H9 (cell line): Measurements from ENCODE around the gene SAXO1. TPM values are rescaled to one million over a fixed set of nuclear protein-coding genes. Genes with fewer than 3 reads are reported as not detected.

Experiments
- DNase-seq: peaks from one replicate; pipeline ENCODE4 v3.0.0-alpha.2; 2017
- H2AFZ ChIP-seq: one replicate; pipeline ENCODE4 v1.6.1; 2013; ENCODE audit warnings: mild to moderate bottlenecking, low read length, control low read depth, moderate library complexity
- H2AK5ac ChIP-seq: 2 replicates; pipeline ENCODE4 v1.6.1; 2013; ENCODE audit warnings: low read length, control low read depth, mixed read lengths; ENCODE audit not compliant: insufficient read length
- H2BK120ac ChIP-seq: one replicate; pipeline ENCODE4 v1.6.1; 2013; ENCODE audit warnings: low read depth, mild to moderate bottlenecking, low read length, control low read depth, inconsistent platforms; ENCODE audit not compliant: poor library complexity, severe bottlenecking
- H2BK12ac ChIP-seq: 2 replicates; pipeline ENCODE4 v1.6.1; 2013; ENCODE audit warnings: low read length, control low read depth, mixed read lengths, low read depth; ENCODE audit not compliant: insufficient read length
- H2BK15ac ChIP-seq: 2 replicates; pipeline ENCODE4 v1.6.1; 2013; ENCODE audit warnings: low read depth, low read length, control low read depth
- H2BK20ac ChIP-seq: one replicate; pipeline ENCODE4 v1.6.1; 2013; ENCODE audit warnings: low read depth, mild to moderate bottlenecking, low read length, control low read depth, inconsistent platforms; ENCODE audit not compliant: poor library complexity, severe bottlenecking
- H2BK5ac ChIP-seq: 2 replicates; pipeline ENCODE4 v1.6.1; 2013; ENCODE audit warnings: low read length, control low read depth, mixed read lengths; ENCODE audit not compliant: insufficient read length
- H3K14ac ChIP-seq: 2 replicates; pipeline ENCODE4 v1.6.1; 2013; ENCODE audit warnings: low read length, control low read depth; ENCODE audit not compliant: insufficient read depth
- H3K18ac ChIP-seq: 2 replicates; pipeline ENCODE4 v1.6.1; 2013; ENCODE audit warnings: low read depth, mild to moderate bottlenecking, mixed read lengths, low read length, control low read depth; ENCODE audit not compliant: insufficient read length
- H3K23ac ChIP-seq: 2 replicates; pipeline ENCODE4 v1.6.1; 2013; ENCODE audit warnings: low read length, control low read depth, mixed read lengths, low read depth; ENCODE audit not compliant: insufficient read length
- H3K23me2 ChIP-seq: 2 replicates; pipeline ENCODE4 v1.6.1; 2013; ENCODE audit warnings: low read depth, mild to moderate bottlenecking, mixed read lengths, low read length, control low read depth; ENCODE audit not compliant: insufficient read length, poor library complexity, severe bottlenecking
- H3K27ac ChIP-seq: 2 replicates; pipeline ENCODE4 v1.5.1; 2013; ENCODE audit warnings: low read length, control low read depth, mixed read lengths, low read depth; ENCODE audit not compliant: insufficient read length
- H3K27me3 ChIP-seq: 2 replicates; pipeline ENCODE4 v1.6.1; 2013; ENCODE audit warnings: low read length, control low read depth, inconsistent platforms; ENCODE audit not compliant: insufficient read depth
- H3K4ac ChIP-seq: 2 replicates; pipeline ENCODE4 v1.6.1; 2013; ENCODE audit warnings: low read depth, mild to moderate bottlenecking, control low read depth, inconsistent platforms, low read length, moderate library complexity
- H3K4me1 ChIP-seq: 2 replicates; pipeline ENCODE4 v1.6.1; 2013; ENCODE audit warnings: low read length, control low read depth, inconsistent platforms; ENCODE audit not compliant: insufficient read depth
- H3K4me2 ChIP-seq: 2 replicates; pipeline ENCODE4 v1.6.1; 2013; ENCODE audit warnings: low read length, control low read depth, mixed read lengths; ENCODE audit not compliant: insufficient read length, insufficient read depth
- H3K56ac ChIP-seq: 2 replicates; pipeline ENCODE4 v1.6.1; 2013; ENCODE audit warnings: low read depth, mild to moderate bottlenecking, mixed read lengths, low read length, control low read depth; ENCODE audit not compliant: insufficient read length
- H3K79me1 ChIP-seq: 2 replicates; pipeline ENCODE4 v1.6.1; 2013; ENCODE audit warnings: low read depth, mild to moderate bottlenecking, moderate library complexity, low read length, control low read depth, inconsistent platforms; ENCODE audit not compliant: insufficient read depth, poor library complexity, severe bottlenecking
- H3K79me2 ChIP-seq: 2 replicates; pipeline ENCODE4 v1.6.1; 2013; ENCODE audit warnings: low read length, control low read depth, inconsistent platforms; ENCODE audit not compliant: insufficient read depth
- H3K9ac ChIP-seq: 2 replicates; pipeline ENCODE4 v1.6.1; 2013; ENCODE audit warnings: low read length, control low read depth, mixed read lengths; ENCODE audit not compliant: insufficient read length; ENCODE audit errors: extremely low read depth
- H3K9me3 ChIP-seq: one replicate; pipeline ENCODE4 v1.6.1; 2013; ENCODE audit warnings: low read depth, low read length, inconsistent platforms; ENCODE audit not compliant: control insufficient read depth
- H3T11ph ChIP-seq: one replicate; pipeline ENCODE4 v1.6.1; 2013; ENCODE audit warnings: mild to moderate bottlenecking, low read length, control low read depth, inconsistent platforms
- H4K20me1 ChIP-seq: one replicate; pipeline ENCODE4 v1.6.1; 2013; ENCODE audit not compliant: control insufficient read depth, insufficient read length, insufficient read depth
- H4K5ac ChIP-seq: 2 replicates; pipeline ENCODE4 v1.6.1; 2013; ENCODE audit warnings: low read depth, mild to moderate bottlenecking, mixed read lengths, low read length, control low read depth; ENCODE audit not compliant: insufficient read length
- H4K8ac ChIP-seq: replicated peaks from 2 replicates; pipeline ENCODE4 v1.6.1; 2013; ENCODE audit warnings: low read length, control low read depth, mixed read lengths, low read depth; ENCODE audit not compliant: insufficient read length
- H4K91ac ChIP-seq: 2 replicates; pipeline ENCODE4 v1.6.1; 2013; ENCODE audit warnings: low read depth, mild to moderate bottlenecking, moderate library complexity, mixed read lengths, low read length, control low read depth; ENCODE audit not compliant: insufficient read length
- H3K27ac Mint-ChIP-seq, 3 experiments: 2 replicates in 2 of 3; 3 replicates in 1 of 3; pipeline ENCODE4 v1.8.0; 2020 to 2021; ENCODE audit warnings: mixed read lengths in 3 of 3, mild to moderate bottlenecking in 1 of 3, moderate library complexity in 1 of 3
- H3K27me3 Mint-ChIP-seq: 2 replicates; pipeline ENCODE4 v1.8.0; 2021; ENCODE audit warnings: low read depth, mild to moderate bottlenecking, moderate library complexity, mixed read lengths
- H3K36me3 Mint-ChIP-seq, 3 experiments: 2 replicates in 2 of 3; 3 replicates in 1 of 3; pipeline ENCODE4 v1.8.0; 2020 to 2021; ENCODE audit warnings: low read depth in 3 of 3, mixed read lengths in 3 of 3; ENCODE audit not compliant: insufficient read depth in 1 of 3
- H3K4me1 Mint-ChIP-seq, 2 experiments: 2 replicates each; pipeline ENCODE4 v1.8.0; 2020; ENCODE audit warnings: mixed read lengths in 2 of 2
- H3K4me3 Mint-ChIP-seq, 2 experiments: 2 replicates in 1 of 2; 3 replicates in 1 of 2; pipeline ENCODE4 v1.8.0; 2020 to 2021; ENCODE audit warnings: mild to moderate bottlenecking in 2 of 2, mixed read lengths in 2 of 2, moderate library complexity in 1 of 2
- H3K9me3 Mint-ChIP-seq, 2 experiments: 2 replicates in 1 of 2; 3 replicates in 1 of 2; pipeline ENCODE4 v1.8.0; 2020; ENCODE audit warnings: mild to moderate bottlenecking in 2 of 2, mixed read lengths in 2 of 2, moderate library complexity in 1 of 2
- total RNA-seq: library from RNA; stranded (reverse); gene quantifications from 2 replicates; pipeline ENCODE4 v1.2.1, GENCODE V29; 2021
- TF ChIP-seq, protein P1 (sequence below): fragments of 200-600 bp; sonication (generic); conservative IDR thresholded peaks from 3 replicates; pipeline ENCODE4 v1.8.0; 2021; ENCODE audit warnings: antibody characterized with exemption, mild to moderate bottlenecking

SAXO1 gene
- total RNA-seq, 1 experiment from 2014 or later: 0.09 TPM

DNA sequence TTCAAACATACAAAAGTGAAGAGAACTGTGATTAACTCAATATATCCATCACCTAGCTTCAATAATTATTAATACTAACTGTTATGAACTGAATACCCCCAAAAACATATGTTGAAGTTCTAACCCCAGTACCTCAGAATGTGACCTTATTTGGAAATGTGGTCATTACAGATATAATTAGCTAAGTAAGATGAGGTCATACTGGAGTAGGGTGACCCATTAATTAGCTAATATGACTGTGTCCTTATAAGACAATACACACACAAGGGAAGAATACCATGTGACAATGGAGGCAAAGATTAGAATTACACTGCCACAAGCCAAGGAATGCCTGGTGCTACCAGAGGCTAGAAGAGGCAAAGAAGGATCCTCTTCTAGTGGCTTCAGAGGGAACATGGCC lies 24.0 kb upstream of the SAXO1 start:
- Histone ChIP-seq H3K9ac (no peak overlapping the region), H2BK15ac (no peak overlapping the region), H4K20me1 (no peaks in the 10 kb centered on the region), H3K4me1 (no peaks in the 10 kb centered on the region), H3K4me2 (no peak overlapping the region), H3K23me2 (no peaks in the 10 kb centered on the region), H3K4ac (no peak overlapping the region), H4K5ac (no peak overlapping the region), H3K27ac (no peak overlapping the region), H2BK120ac (no peak overlapping the region), H3K27me3 (no peaks in the 10 kb centered on the region), H2BK5ac (no peak overlapping the region), H3K18ac (no peak overlapping the region), H4K8ac (no peak overlapping the region), H3K56ac (no peak overlapping the region), H3T11ph (no peak overlapping the region), H3K79me1 (no peaks in the 10 kb centered on the region), H3K23ac (no peak overlapping the region), H2AFZ (no peak overlapping the region), H3K14ac (no peak overlapping the region), H2BK12ac (no peak overlapping the region), H2AK5ac (no peak overlapping the region), H3K79me2 (no peaks in the 10 kb centered on the region), H4K91ac (no peak overlapping the region), H2BK20ac (no peak overlapping the region), H3K9me3 (no peaks in the 10 kb centered on the region)
- no peaks in the 10 kb centered on the region for H3K27me3 Mint-ChIP-seq
- peak overlapping the region in 1 of 3 experiments; percentile 88; a peak in 1 of 7 replicates for H3K27ac Mint-ChIP-seq
- TF ChIP-seq, protein P1, sequence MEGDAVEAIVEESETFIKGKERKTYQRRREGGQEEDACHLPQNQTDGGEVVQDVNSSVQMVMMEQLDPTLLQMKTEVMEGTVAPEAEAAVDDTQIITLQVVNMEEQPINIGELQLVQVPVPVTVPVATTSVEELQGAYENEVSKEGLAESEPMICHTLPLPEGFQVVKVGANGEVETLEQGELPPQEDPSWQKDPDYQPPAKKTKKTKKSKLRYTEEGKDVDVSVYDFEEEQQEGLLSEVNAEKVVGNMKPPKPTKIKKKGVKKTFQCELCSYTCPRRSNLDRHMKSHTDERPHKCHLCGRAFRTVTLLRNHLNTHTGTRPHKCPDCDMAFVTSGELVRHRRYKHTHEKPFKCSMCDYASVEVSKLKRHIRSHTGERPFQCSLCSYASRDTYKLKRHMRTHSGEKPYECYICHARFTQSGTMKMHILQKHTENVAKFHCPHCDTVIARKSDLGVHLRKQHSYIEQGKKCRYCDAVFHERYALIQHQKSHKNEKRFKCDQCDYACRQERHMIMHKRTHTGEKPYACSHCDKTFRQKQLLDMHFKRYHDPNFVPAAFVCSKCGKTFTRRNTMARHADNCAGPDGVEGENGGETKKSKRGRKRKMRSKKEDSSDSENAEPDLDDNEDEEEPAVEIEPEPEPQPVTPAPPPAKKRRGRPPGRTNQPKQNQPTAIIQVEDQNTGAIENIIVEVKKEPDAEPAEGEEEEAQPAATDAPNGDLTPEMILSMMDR: no peak
- H3K4me3 Mint-ChIP-seq: no peak overlapping the region
- H3K36me3 Mint-ChIP-seq: peaks cover 45 to 67% (median 66%) of the 10 kb centered on the region in 3 experiments; a peak in 6 of 7 replicates
- no peaks in the 10 kb centered on the region for H3K9me3 Mint-ChIP-seq
- DNase-seq: no peak
- peaks cover 6 to 7% of the 10 kb centered on the region in 2 experiments; a peak in 3 of 4 replicates for H3K4me1 Mint-ChIP-seq
